NCI-H1417 treated with DMSO at 0.1 percent for 48 hours (cell line): ENCODE results near the gene GALNT10.

ENCODE experiments used
- DNase-seq: peaks from one replicate; lab custom pipeline; 2025; lab: John Stamatoyannopoulos, UW

Gene GALNT10

DNA sequence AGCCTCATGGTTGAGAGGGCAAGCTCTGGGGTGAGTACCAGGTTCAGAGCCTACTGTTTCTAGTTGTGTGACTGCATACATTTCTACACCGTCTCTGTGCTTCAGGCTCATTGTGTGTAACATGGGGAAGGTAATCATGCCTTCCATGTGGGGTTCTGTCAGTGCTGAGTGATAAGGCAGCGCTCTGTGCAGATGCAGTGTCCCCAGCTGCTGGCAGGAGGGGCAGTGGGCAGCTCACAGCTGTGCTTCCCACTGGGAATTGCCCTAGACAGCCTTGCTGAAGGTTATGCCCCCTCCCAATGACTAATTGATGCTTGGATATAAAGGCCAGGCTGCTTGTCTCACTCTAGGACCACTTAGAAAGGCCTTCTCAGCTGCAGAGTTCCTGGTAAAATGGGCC is 133.5 kb downstream of the GALNT10 start:
- DNase-seq = no peak

DNA sequence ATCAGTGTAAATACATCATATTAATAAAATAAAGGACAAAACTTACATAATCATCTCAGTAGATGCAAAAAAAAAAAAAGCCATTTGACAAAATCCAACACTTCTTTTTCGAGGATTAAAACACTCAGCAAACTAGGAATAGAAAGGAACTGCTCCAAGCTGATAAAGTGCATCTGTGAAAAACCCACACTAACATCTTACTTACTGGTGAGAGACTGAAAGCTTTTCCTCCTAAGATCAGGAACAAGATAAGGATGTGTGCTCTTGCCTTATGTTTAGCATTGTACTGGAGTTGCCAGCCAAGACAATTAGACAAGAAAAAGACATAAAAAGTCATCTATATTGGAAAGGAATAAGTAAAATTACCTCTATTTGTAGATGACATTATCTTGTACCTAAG is 135.0 kb downstream of the GALNT10 start:
- no peak for DNase-seq

DNA sequence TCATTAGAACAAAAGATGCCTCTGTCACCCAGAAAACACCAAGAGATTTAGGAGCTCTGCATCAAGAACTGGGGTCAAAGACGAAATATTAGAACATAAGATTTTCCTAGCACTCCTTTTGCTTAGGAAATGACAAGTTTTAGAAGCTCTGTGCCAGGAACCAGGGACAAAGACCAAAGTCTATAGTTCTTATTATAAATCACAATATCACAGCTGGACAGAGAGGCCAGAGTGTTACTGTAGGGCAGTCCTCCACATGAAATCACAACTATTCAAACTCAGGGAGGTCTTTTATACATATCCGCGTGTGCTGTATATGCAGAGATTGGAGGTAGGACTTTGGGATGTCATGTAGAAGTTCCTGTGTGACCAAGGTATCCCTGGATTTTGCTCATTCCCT is 138.5 kb downstream of the GALNT10 start:
- DNase-seq = no peak

GRCh38 chr5:154329519-154330040 is 139.0 kb downstream of the GALNT10 start:
- DNase-seq = no peak

DNA sequence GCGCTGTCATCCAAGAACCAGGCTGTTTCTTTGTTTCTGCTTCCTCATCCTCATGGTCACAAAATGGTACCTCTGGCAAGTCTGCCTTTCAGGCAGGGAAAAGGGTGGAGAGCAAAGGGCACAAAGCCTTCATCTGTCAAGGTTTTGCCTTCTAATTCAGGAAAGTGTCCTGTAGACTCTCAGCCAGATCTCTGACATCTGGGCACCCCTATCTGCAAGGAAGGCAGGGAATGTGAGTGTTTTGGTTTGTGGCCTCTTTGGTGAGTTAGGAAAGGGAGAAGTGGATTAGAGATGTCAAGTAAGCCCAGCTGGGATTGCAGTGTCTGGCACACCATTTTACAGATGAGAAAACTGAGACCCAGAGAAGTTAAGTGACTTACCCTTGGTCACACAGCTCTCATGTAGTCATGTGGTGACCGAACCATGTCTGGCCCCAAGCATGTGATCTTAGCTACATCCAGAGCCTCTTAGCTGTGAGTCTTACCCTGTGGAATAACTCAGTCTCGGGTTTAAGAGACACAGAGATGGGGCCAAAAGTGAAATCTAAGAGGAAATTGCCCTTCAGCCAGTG is 139.6 kb downstream of the GALNT10 start:
- DNase-seq = no peak

- no peak for DNase-seq
These were observed 140.7 kb downstream of the GALNT10 start for GRCh38 chr5:154331232-154331631.

- no peak for DNase-seq
These were observed 141.4 kb downstream of the GALNT10 start for GRCh38 chr5:154331924-154332323.

DNA sequence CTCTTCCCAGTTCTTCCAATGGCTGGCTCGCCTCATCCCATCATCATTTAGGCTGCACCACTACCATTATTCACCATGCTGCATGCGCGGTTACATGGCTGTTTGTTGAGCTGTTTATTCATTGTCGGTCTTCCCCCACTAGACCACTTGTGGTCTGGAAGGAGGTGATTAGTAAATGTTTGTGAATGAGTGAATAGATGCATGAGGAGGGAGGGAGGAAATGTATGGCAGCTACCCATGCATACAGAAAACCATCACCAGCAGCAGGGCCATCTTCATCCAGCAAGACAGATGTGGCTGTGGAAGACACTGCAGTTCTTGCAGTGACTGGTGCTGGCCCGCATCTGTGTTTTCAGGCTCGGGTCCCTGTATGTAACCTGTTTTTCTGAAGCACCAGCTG is 141.9 kb downstream of the GALNT10 start:
- DNase-seq = no peak

DNA sequence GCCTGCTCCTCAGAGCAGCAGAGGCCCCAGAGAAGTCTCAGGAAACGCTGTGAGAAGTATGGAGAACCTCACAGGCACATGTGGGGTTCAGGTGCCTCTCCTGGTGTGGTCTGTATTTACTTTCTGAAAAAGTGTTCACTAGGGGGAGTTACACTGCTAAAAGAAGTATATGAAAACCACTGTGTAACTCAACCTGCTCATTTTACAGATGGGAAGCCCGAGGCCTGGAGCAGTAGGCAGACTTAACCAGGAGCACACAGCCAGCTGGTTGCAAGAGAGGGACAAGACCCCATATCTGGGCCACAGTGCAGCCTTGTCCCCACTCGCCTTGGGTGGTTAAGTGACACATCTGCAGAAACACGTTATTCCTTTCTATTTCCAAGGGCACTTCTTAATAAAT is 142.5 kb downstream of the GALNT10 start:
- no peak for DNase-seq

DNA sequence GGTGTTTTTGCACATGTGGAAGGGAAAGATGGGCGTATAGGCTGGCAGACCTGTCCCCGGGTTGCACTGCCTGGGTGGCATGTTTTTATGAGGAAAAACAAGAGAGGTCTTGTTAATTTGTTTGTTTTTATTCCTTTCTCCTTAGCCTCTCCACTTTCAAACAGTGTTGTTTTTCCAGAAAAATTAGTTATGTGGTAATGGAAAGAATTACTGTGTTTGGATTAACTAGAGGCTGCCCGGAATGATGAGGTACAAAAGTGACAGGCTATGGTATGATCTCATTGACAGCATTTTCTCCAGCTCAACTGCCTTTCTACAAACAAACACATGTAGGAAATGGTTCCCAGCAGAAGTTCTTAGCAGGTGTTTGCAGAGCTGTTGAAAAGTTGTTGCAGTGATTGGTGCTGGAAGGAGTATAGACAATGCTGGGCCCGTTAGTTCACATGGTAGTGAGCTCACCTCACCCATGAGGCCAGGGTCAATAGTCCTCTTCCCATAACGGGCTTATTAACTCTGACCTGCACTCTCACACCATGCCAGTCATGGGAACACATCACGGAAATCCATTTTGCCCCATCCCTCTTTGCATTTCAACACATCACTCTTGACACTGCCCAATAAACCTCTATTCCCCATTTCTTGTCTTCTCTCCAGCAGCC is 144.0 kb downstream of the GALNT10 start:
- DNase-seq = no peak

GRCh38 chr5:154335065-154335448 is 144.5 kb downstream of the GALNT10 start:
- DNase-seq = no peak

DNA sequence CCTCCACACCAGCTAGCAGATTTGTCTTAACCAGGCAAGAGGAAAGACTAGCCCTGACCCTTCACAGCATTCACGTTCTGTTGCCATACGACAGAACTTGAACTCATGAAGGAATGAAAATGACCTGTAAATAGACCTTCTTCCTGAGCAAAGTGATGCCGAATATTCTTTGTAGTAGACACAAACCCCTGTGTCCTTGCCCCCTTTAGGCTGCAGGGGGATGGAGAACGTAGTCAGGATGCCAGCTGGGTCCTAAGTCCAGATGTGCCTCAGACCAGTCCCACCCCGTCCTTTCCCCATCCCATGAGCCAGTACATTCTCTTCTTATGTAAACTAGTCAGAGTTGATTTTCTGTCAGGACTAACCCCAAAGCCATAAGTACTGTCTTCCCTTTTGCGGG is 151.1 kb downstream of the GALNT10 start:
- no peak for DNase-seq

- no peak for DNase-seq
These were observed 151.7 kb downstream of the GALNT10 start for GRCh38 chr5:154342211-154342610.

GRCh38 chr5:154342963-154343362 is 152.4 kb downstream of the GALNT10 start:
- no peak for DNase-seq

GRCh38 chr5:154344461-154344860 is 153.9 kb downstream of the GALNT10 start:
- no peak for DNase-seq

DNA sequence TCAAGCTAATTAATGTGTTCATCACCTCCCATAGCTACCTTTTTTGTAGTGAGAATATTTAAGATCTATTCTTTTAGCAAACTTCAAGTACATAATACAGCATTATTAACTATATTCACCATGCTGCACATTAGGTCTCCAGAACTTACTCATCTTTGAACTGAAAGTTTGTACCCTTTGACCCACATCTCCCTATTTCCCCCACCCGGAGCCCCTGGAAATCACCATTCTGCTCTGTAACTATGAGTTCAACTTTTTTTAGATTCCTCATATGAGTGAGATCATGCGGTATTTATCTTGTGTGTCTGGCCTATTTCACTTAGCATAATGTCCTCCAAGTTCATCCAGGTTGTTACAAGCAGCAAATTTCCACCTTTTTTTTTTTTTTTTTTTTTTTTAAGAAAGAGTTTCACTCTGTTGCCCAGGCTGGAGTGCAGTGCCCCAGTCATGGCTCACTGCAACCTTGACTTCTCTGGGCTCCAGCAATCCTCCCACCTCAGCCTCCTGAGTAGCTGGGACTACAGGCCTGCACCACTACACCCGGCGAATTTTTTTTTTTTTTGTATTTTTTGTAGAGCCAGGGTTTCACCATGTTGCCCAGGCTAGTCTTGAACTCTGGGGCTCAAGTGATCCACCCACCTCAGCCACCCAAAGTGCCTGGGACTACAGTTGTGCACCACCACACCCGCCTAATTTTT is 154.9 kb downstream of the GALNT10 start:
- DNase-seq = no peak

DNA sequence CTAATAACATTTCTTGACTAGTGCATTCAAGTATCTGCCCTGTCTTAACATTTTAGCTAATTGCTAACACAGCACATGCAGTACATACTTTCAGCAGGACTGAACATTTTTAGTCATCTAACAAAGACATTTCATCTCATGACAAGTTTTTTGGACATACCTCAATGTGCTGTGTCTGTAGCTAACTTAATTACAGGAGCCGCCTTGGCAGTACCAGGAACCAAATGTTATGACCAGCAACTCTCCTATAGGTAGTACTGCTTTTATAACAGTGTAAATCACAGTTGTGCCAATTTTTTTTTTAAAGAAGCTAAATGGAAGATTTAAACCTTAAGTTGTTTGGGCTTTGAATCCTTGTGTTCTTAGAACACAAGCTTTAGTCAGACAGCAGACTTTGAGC is 155.9 kb downstream of the GALNT10 start:
- DNase-seq = no peak

GRCh38 chr5:154349626-154350264 is 159.2 kb downstream of the GALNT10 start:
- DNase-seq = no peak

DNA sequence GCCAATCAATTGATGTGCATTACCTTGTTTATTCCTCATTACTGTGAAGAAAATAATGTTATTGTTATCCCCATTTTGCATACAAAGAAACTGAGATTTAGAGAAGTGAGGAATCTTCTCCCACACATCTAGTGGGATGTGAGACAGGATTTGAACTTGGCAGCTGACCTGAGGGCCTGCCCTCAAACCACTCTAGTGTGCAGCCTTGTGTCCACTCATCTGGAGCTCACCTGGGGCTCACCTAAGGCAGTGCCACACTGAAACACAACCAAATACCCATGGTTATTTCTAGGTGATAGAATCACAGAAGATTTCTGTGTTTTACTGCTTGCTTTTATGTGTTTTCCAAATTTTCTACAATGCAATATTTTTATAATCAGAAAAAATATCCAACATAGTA is 160.6 kb downstream of the GALNT10 start:
- no peak for DNase-seq

DNA sequence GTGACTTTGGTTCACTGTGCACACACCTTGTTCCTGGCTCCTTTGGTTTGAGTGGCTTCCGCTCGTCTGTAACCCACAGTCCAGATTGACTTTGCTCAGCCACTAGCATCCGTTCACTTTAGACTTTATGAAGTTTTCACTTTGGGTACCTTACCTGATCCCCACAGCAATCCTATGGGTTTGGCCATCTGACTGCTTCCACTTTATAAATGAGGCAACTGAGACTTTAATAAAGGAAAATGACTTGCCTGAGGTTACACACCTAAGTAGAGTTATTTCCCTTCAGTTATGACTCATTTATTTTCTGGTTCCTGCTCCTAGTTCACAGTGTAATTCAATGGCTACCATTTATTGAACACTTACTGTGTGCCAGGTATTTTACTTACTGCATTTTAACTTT is 161.0 kb downstream of the GALNT10 start:
- no peak for DNase-seq

DNA sequence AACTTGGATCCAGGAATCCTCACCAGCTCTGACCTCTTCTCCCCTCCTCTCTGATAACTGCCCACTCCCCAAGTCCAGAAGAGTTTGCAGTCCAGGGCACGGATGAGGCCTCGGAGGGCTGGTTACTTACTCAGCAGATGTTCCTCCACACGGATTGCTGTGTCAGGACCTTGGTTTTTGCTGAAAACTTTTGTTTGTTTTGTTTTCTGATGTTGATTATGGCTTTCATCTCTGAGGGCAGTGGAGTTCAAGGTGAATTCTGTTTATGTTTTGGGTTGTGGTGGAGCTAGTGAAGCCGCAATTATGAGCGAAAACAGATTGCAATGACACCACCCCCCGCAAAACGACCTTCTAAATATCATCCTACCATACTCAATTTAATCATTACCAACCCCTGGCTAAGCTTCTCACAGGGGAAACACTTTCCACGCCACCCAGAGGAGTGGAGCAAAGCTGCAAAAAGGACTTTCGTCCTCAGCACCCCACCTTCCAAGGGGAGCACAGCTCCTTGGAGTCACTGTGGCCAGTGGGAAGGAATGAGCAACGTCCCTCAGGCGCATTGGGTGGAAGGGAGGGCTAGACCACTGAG is 162.5 kb downstream of the GALNT10 start:
- no peak for DNase-seq

- DNase-seq = no peak
These were observed 164.6 kb downstream of the GALNT10 start for GRCh38 chr5:154355129-154355611.
